Measurements from ENCODE around the gene WIF1. TPM values are rescaled to one million over a fixed set of nuclear protein-coding genes. Genes with fewer than 3 reads are reported as not detected.

Gene WIF1
- total RNA-seq, 2 experiments from 2014 or later, result not detected

DNA sequence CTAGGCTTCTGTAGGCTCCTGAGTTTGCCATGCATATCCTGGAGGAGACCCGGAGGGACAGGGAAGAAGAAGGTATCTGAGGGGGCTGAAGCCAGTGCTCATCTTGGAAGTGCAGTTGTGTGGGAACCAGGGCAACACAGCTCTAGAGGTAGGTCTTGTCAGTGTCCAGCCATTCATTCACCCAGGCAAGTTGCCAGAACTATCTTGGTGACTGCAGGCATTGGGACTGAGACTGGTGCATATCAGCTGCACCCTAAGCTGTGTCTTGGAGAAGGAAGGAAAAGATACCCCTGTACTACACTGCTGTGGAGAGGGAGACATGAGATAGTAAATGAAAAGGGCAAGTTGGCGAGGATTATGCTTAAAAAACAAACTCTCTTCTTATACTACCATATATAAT is 4.9 kb upstream of the WIF1 start:
- H3K4me1 ChIP-seq (ENCODE audit: insufficient read depth, low read length), result peaks cover 9% of the 10 kb centered on the region
- H3K9me3 Mint-ChIP-seq, result no peaks in the 10 kb centered on the region
- no peak overlapping the region for H3K4me3 ChIP-seq (ENCODE audit: low read length)
- peaks cover 25 to 38% of the 10 kb centered on the region in 2 experiments for H3K27me3 ChIP-seq (ENCODE audit: control insufficient read depth in 1 of 2, insufficient read depth in 2 of 2, low read length in 2 of 2)
- ATAC-seq (ENCODE audit: poor library complexity), result no peak
- TF ChIP-seq, protein P1, sequence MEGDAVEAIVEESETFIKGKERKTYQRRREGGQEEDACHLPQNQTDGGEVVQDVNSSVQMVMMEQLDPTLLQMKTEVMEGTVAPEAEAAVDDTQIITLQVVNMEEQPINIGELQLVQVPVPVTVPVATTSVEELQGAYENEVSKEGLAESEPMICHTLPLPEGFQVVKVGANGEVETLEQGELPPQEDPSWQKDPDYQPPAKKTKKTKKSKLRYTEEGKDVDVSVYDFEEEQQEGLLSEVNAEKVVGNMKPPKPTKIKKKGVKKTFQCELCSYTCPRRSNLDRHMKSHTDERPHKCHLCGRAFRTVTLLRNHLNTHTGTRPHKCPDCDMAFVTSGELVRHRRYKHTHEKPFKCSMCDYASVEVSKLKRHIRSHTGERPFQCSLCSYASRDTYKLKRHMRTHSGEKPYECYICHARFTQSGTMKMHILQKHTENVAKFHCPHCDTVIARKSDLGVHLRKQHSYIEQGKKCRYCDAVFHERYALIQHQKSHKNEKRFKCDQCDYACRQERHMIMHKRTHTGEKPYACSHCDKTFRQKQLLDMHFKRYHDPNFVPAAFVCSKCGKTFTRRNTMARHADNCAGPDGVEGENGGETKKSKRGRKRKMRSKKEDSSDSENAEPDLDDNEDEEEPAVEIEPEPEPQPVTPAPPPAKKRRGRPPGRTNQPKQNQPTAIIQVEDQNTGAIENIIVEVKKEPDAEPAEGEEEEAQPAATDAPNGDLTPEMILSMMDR (IDR thresholded peaks at IDR 0.05), result no peak
- H3K9me3 ChIP-seq (ENCODE audit: control insufficient read depth in 1 of 2, insufficient read depth in 1 of 2, low read length in 2 of 2), result peaks cover 0 to 7% of the 10 kb centered on the region in 2 experiments
- H3K27ac Mint-ChIP-seq, result no peak overlapping the region
- intact Hi-C loops (cut with DNase I, micrococcal nuclease), result loop anchor here in 1 of 2 experiments (5.0 kb wide), 1 partner anchor 41 kb away; the partner anchor contains the start of gene LEMD3
- H3K4me3 Mint-ChIP-seq, result no peak overlapping the region
- no peaks in the 10 kb centered on the region for H3K36me3 ChIP-seq (ENCODE audit: insufficient read depth, low read length)
- no peak for DNase-seq
- H3K27me3 Mint-ChIP-seq, result peaks cover 28% of the 10 kb centered on the region
- H3K4me1 Mint-ChIP-seq (ENCODE audit: low read depth), result no peaks in the 10 kb centered on the region
- ChIA-PET POLR2A (no interaction called here), CTCF (no interaction called here)
- H3K36me3 Mint-ChIP-seq (ENCODE audit: low read depth), result no peaks in the 10 kb centered on the region
- H3K27ac ChIP-seq (ENCODE audit: low read depth in 1 of 2, low read length in 2 of 2), result no peak overlapping the region

DNA sequence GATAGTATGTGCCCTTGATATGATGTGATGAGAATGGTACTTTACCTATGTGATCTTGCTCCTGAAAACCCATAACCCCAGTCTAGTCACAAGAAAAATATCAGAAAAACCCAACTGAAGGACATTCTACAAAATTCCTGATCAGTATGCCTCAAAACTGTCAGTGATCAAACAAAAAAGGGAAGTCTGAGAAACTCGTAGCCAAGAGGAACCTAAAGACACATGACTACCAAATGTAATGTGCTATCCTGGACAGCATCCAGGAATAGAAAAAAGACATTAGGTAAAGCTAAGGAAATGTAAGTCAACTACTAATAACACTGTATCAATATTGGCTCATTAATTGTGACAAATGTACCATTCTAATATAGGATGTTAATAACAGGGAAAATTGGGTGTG is 4.1 kb upstream of the WIF1 start:
- Histone ChIP-seq H3K4me1 (ENCODE audit: insufficient read depth, low read length) (peaks cover 12% of the 10 kb centered on the region), H3K27ac (ENCODE audit: low read depth in 1 of 2, low read length in 2 of 2) (no peak overlapping the region), H3K4me3 (ENCODE audit: low read length) (no peak overlapping the region), H3K36me3 (ENCODE audit: insufficient read depth, low read length) (no peaks in the 10 kb centered on the region), H3K9me3 (ENCODE audit: control insufficient read depth in 1 of 2, insufficient read depth in 1 of 2, low read length in 2 of 2) (peaks cover 0 to 9% of the 10 kb centered on the region in 2 experiments), H3K27me3 (ENCODE audit: control insufficient read depth in 1 of 2, insufficient read depth in 2 of 2, low read length in 2 of 2) (peaks cover 30 to 42% of the 10 kb centered on the region in 2 experiments)
- Mint-ChIP-seq H3K36me3 (ENCODE audit: low read depth) (no peaks in the 10 kb centered on the region), H3K9me3 (no peaks in the 10 kb centered on the region), H3K27me3 (peaks cover 33% of the 10 kb centered on the region), H3K4me3 (no peak overlapping the region), H3K4me1 (ENCODE audit: low read depth) (no peaks in the 10 kb centered on the region), H3K27ac (no peak overlapping the region)
- POLR2A ChIA-PET, result no interaction called here
- TF ChIP-seq, protein P1 (IDR thresholded peaks at IDR 0.05), result no peak
- ATAC-seq (ENCODE audit: poor library complexity) (no peak), DNase-seq (no peak)
- CTCF ChIA-PET, result no interaction called here
- intact Hi-C loops (cut with DNase I, micrococcal nuclease), result loop anchor here in 1 of 2 experiments (5.0 kb wide), 1 partner anchor 42 kb away; the partner anchor contains the start of gene LEMD3

DNA sequence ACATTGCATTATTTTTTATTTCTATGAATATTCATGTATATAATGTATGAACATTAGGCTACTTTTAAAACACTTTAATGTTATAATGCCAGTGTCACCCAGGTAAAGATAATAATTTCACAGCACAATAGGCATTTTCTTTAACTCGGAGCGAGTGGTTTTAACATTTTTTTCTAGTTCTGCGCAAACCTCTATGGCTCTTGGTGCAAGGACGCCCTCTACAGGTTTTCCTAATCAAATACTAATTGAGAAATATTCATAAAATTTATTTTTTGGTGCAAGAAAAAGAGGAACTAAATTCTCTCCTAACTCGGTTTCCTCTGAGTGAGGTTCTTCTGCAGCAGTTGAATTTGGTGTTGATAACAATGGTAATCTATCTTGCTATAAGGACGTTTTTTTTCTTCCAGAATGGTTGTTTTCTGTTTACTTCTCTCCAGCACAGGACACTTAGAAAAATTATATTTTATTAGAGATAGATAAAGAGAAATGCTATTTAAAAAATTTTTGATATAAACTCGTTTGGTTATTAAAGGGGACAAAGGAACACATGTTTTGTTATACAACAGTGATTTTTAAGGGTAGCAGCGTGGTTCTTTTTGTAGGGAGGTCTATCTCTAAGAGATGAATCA is 2.4 kb upstream of the WIF1 start:
- no peak overlapping the region for H3K4me3 Mint-ChIP-seq
- POLR2A ChIA-PET, result no interaction called here
- H3K4me1 Mint-ChIP-seq (ENCODE audit: low read depth), result no peaks in the 10 kb centered on the region
- peaks cover 0 to 9% of the 10 kb centered on the region in 2 experiments for H3K9me3 ChIP-seq (ENCODE audit: control insufficient read depth in 1 of 2, insufficient read depth in 1 of 2, low read length in 2 of 2)
- H3K9me3 Mint-ChIP-seq, result no peaks in the 10 kb centered on the region
- TF ChIP-seq, protein P1 (IDR thresholded peaks at IDR 0.05), result peak; percentile 16
- H3K27ac Mint-ChIP-seq, result no peak overlapping the region
- peak in 3 of 14 experiments; percentile 35 to 43 (median 42) for DNase-seq
- H3K27ac ChIP-seq (ENCODE audit: low read depth in 1 of 2, low read length in 2 of 2), result no peak overlapping the region
- intact Hi-C loops (cut with DNase I, micrococcal nuclease), result no loop called here
- peaks cover 12% of the 10 kb centered on the region for H3K4me1 ChIP-seq (ENCODE audit: insufficient read depth, low read length)
- no peak overlapping the region for H3K4me3 ChIP-seq (ENCODE audit: low read length)
- no peak for ATAC-seq (ENCODE audit: poor library complexity)
- peaks cover 26 to 56% of the 10 kb centered on the region in 2 experiments for H3K27me3 ChIP-seq (ENCODE audit: control insufficient read depth in 1 of 2, insufficient read depth in 2 of 2, low read length in 2 of 2)
- no peaks in the 10 kb centered on the region for H3K36me3 ChIP-seq (ENCODE audit: insufficient read depth, low read length)
- CTCF ChIA-PET, result no interaction called here
- H3K36me3 Mint-ChIP-seq (ENCODE audit: low read depth), result no peaks in the 10 kb centered on the region
- peaks cover 42% of the 10 kb centered on the region for H3K27me3 Mint-ChIP-seq

Data from CD4-positive, alpha-beta T cell (primary cell).